CD14-positive monocyte (primary cell): ENCODE results near the gene ACTR2. TPM values are rescaled to one million over a fixed set of nuclear protein-coding genes. Genes with fewer than 3 reads are reported as not detected.
A peak's percentile ranks its signal among the peaks of the same experiment; 100 is the strongest.
"Not testable (repeated sequence)": the region's sequence is repeated elsewhere in the genome, so short reads cannot be mapped to it uniquely, and the experiment has no call there.

Experiments used
- DNase-seq, 3 donors: peaks; one replicate each; pipeline ENCODE4 v3.0.0-alpha.2; 2011 to 2022
- H2AFZ ChIP-seq: 2 replicates; pipeline ENCODE4 v1.6.0; 2012; ENCODE audit warnings: mild to moderate bottlenecking, low read depth, low read length, inconsistent platforms; ENCODE audit not compliant: insufficient read depth, poor library complexity, severe bottlenecking
- H3K27ac ChIP-seq, 2 donors: 1 replicate in 1 of 2; 2 replicates in 1 of 2; pipeline ENCODE4 v1.5.1; 2012 to 2013; ENCODE audit warnings: low read length in 2 of 2, control low read depth in 1 of 2, inconsistent platforms in 1 of 2, low read depth in 1 of 2, mild to moderate bottlenecking in 1 of 2
- H3K27me3 ChIP-seq, 2 donors: one replicate each; pipeline versions ENCODE4 v1.6.0 to v1.6.1; 2011 to 2013; ENCODE audit warnings: low read length in 2 of 2; ENCODE audit not compliant: control insufficient read depth in 2 of 2, insufficient read depth in 2 of 2
- H3K36me3 ChIP-seq, 2 donors: replicated peaks in 1 of 2; 1 replicate in 1 of 2; 2 replicates in 1 of 2; pipeline versions ENCODE4 v1.5.1 to v1.6.1; 2012 to 2013; ENCODE audit warnings: low read length in 2 of 2, control low read depth in 1 of 2, inconsistent platforms in 1 of 2, mild to moderate bottlenecking in 1 of 2; ENCODE audit not compliant: insufficient read depth in 2 of 2, control insufficient read depth in 1 of 2
- H3K4me1 ChIP-seq, 2 donors: 1 replicate in 1 of 2; 2 replicates in 1 of 2; pipeline versions ENCODE4 v1.5.1 to v1.6.1; 2012 to 2013; ENCODE audit warnings: low read length in 2 of 2, control low read depth in 1 of 2, inconsistent platforms in 1 of 2, mild to moderate bottlenecking in 1 of 2, moderate library complexity in 1 of 2; ENCODE audit not compliant: insufficient read depth in 2 of 2, control insufficient read depth in 1 of 2
- H3K4me2 ChIP-seq: replicated peaks from 2 replicates; pipeline ENCODE3; 2012; ENCODE audit warnings: low read length, moderate library complexity, mild to moderate bottlenecking; ENCODE audit not compliant: poor library complexity, severe bottlenecking; ENCODE audit errors: extremely low read depth
- H3K4me3 ChIP-seq, 3 experiments: fragments of 200-600 bp in 1 of 3; sonication (generic) in 1 of 3; replicated peaks in 1 of 3; 1 replicate in 2 of 3; 2 replicates in 1 of 3; pipeline ENCODE4 v1.5.1; 2011 to 2013; ENCODE audit warnings: low read length in 3 of 3, mild to moderate bottlenecking in 3 of 3, control low read depth in 2 of 3, low read depth in 2 of 3, inconsistent platforms in 1 of 3, moderate library complexity in 1 of 3
- H3K79me2 ChIP-seq: 2 replicates; pipeline ENCODE4 v1.6.0; 2012; ENCODE audit warnings: mild to moderate bottlenecking, control low read depth, inconsistent platforms, low read length, moderate library complexity; ENCODE audit not compliant: insufficient read depth
- H3K9ac ChIP-seq: 2 replicates; pipeline ENCODE4 v1.6.0; 2017; ENCODE audit warnings: low read length, mild to moderate bottlenecking; ENCODE audit not compliant: insufficient read depth, poor library complexity, severe bottlenecking
- H3K9me3 ChIP-seq, 2 donors: replicated peaks in 1 of 2; 1 replicate in 1 of 2; 2 replicates in 1 of 2; pipeline versions ENCODE4 v1.5.1 to v1.6.1; 2012 to 2013; ENCODE audit warnings: low read length in 2 of 2, control low read depth in 1 of 2; ENCODE audit not compliant: control insufficient read depth in 1 of 2, insufficient read depth in 1 of 2
- H4K20me1 ChIP-seq: 2 replicates; pipeline ENCODE4 v1.6.0; 2012; ENCODE audit warnings: mild to moderate bottlenecking, low read length, control low read depth, moderate library complexity; ENCODE audit not compliant: insufficient read depth
- H3K27ac Mint-ChIP-seq, 7 donors: one replicate each; pipeline ENCODE4 v1.8.0; 2020; ENCODE audit warnings: mild to moderate bottlenecking in 7 of 7, mixed read lengths in 7 of 7, moderate library complexity in 6 of 7, inconsistent platforms in 2 of 7
- H3K27me3 Mint-ChIP-seq, 3 donors: one replicate each; pipeline ENCODE4 v1.8.0; 2021 to 2022; ENCODE audit warnings: low read depth in 3 of 3, mild to moderate bottlenecking in 3 of 3, mixed read lengths in 3 of 3, moderate library complexity in 3 of 3, inconsistent platforms in 1 of 3
- H3K36me3 Mint-ChIP-seq, 2 donors: one replicate each; pipeline ENCODE4 v1.8.0; 2020; ENCODE audit warnings: mixed read lengths in 2 of 2, inconsistent platforms in 1 of 2, mild to moderate bottlenecking in 1 of 2
- H3K4me1 Mint-ChIP-seq: one replicate; pipeline ENCODE4 v1.8.0; 2020; ENCODE audit warnings: mild to moderate bottlenecking, mixed read lengths
- H3K4me3 Mint-ChIP-seq, 2 donors: one replicate each; pipeline ENCODE4 v1.8.0; 2020; ENCODE audit warnings: mild to moderate bottlenecking in 2 of 2, mixed read lengths in 2 of 2, moderate library complexity in 1 of 2
- H3K9me3 Mint-ChIP-seq, 7 donors: one replicate each; pipeline ENCODE4 v1.8.0; 2020 to 2022; ENCODE audit warnings: mixed read lengths in 7 of 7, mild to moderate bottlenecking in 6 of 7, moderate library complexity in 6 of 7, inconsistent platforms in 2 of 7
- CTCF ChIP-seq: fragments of 200-600 bp; IDR thresholded peaks from one replicate; pipeline ENCODE4 v1.8.0; 2022; ENCODE audit warnings: antibody characterized with exemption, mild to moderate bottlenecking
- WGBS: methylation state at CpG from one replicate; pipeline ENCODE4 v1.1.5; 2013; ENCODE audit warnings: missing lambda C conversion rate; ENCODE audit not compliant: insufficient coverage; 5-methylcytosine and 5-hydroxymethylcytosine counted together
- intact Hi-C, 2 donors: fragments of 100-400 bp; cut with micrococcal nuclease; formaldehyde crosslinking; loops; one replicate each; pipeline versions ENCODE4 v1.15.0 to v1.15.1; 2023
- polyA plus RNA-seq, 3 donors: library from polyadenylated mRNA; depleted of rRNA in 1 of 3; unstranded in 2 of 3; stranded (reverse) in 1 of 3; fragments of 300-500 nt in 2 of 3; fragments of >200 nt in 1 of 3; fragmentation: Illumina TruSeq in 2 of 3; gene quantifications; 1 replicate in 2 of 3; 2 replicates in 1 of 3; pipeline ENCODE4 v1.2.3, GENCODE V29; 2012 to 2021

ACTR2 gene
- polyA plus RNA-seq, 3 donors, result 88.7 to 560 (median 342) TPM

- Mint-ChIP-seq H3K36me3 (peaks cover 5 to 8% of the 10 kb centered on the region in 2 donors), H3K27ac (peak overlapping the region in 1 of 7 donors; percentile 72), H3K4me3 (no peak overlapping the region), H3K9me3 (no peaks in the 10 kb centered on the region), H3K4me1 (peaks cover 9% of the 10 kb centered on the region), H3K27me3 (peaks cover 0 to 2% (median 1%) of the 10 kb centered on the region in 3 donors)
- Histone ChIP-seq H3K36me3 (no peaks in the 10 kb centered on the region), H3K4me3 (no peak overlapping the region), H3K9ac (no peak overlapping the region), H3K4me2 (no peak overlapping the region), H3K9me3 (no peaks in the 10 kb centered on the region), H2AFZ (no peak overlapping the region), H3K4me1 (peaks cover 0 to 6% of the 10 kb centered on the region in 2 donors), H3K27me3 (no peaks in the 10 kb centered on the region), H4K20me1 (no peaks in the 10 kb centered on the region), H3K79me2 (peaks cover 7% of the 10 kb centered on the region), H3K27ac (no peak overlapping the region)
- intact Hi-C loops, result loop anchor here in 1 of 2 donors (10.0 kb wide), 1 partner anchor 156 kb away; no protein-coding TSS in a partner anchor
- DNase-seq, result no peak
- WGBS, result no CpG with 5 or more reads among the region's 3 CpGs
- TF ChIP-seq CTCF, result no peak
Measured at GRCh38 chr2:65220432-65221131, 7.0 kb upstream of the ACTR2 start.

- H3K36me3 Mint-ChIP-seq, H3K27me3 Mint-ChIP-seq, H3K27ac Mint-ChIP-seq, H3K27ac ChIP-seq, DNase-seq, H3K9ac ChIP-seq, H4K20me1 ChIP-seq, H3K27me3 ChIP-seq, H3K4me2 ChIP-seq, H3K4me1 ChIP-seq, H2AFZ ChIP-seq, H3K36me3 ChIP-seq, H3K9me3 ChIP-seq, H3K4me1 Mint-ChIP-seq, H3K4me3 ChIP-seq, H3K9me3 Mint-ChIP-seq, H3K4me3 Mint-ChIP-seq: not testable (repeated sequence)
- intact Hi-C loops, result loop anchor here in 1 of 2 donors (10.0 kb wide), 1 partner anchor 156 kb away; no protein-coding TSS in a partner anchor
- 100% methylated on average over 2 of the region's 8 CpGs for WGBS
- peaks cover 13% of the 10 kb centered on the region for H3K79me2 ChIP-seq
Measured at GRCh38 chr2:65221275-65221674, 6.4 kb upstream of the ACTR2 start.
